Activated T-helper 17 cell treated with anti-CD3 and anti-CD28 coated beads, Interleukin-2, amount 50 U/mL, for 72 hours (primary cell): Measurements from ENCODE around the gene MLLT10. TPM values are rescaled to one million over a fixed set of nuclear protein-coding genes. Genes with fewer than 3 reads are reported as not detected.

Experiments used
- ATAC-seq: fragments of 150-1000 bp; cut with Tn5 transposase; replicated peaks from 2 replicates; pipeline ENCODE4 v1.10.0; 2021; ENCODE audit warnings: mild to moderate bottlenecking, moderate library complexity
- H3K27ac Mint-ChIP-seq: one replicate; pipeline ENCODE4 v1.8.0; 2022; ENCODE audit warnings: mixed read lengths
- H3K27me3 Mint-ChIP-seq: one replicate; pipeline ENCODE4 v1.8.0; 2022; ENCODE audit warnings: mixed read lengths
- H3K36me3 Mint-ChIP-seq: one replicate; pipeline ENCODE4 v1.8.0; 2022; ENCODE audit warnings: low read depth, mild to moderate bottlenecking, mixed read lengths
- H3K4me1 Mint-ChIP-seq: one replicate; pipeline ENCODE4 v1.8.0; 2022; ENCODE audit warnings: mixed read lengths
- H3K4me3 Mint-ChIP-seq: one replicate; pipeline ENCODE4 v1.8.0; 2022; ENCODE audit warnings: mild to moderate bottlenecking, mixed read lengths
- H3K9me3 Mint-ChIP-seq: one replicate; pipeline ENCODE4 v1.8.0; 2022; ENCODE audit warnings: mixed read lengths
- total RNA-seq, 2 donors: library from RNA; stranded (reverse); gene quantifications; one replicate each; pipeline ENCODE4 v1.2.3, GENCODE V29; 2022

MLLT10 gene
- total RNA-seq, 2 donors from 2014 or later = 45.2 to 50.1 TPM

DNA sequence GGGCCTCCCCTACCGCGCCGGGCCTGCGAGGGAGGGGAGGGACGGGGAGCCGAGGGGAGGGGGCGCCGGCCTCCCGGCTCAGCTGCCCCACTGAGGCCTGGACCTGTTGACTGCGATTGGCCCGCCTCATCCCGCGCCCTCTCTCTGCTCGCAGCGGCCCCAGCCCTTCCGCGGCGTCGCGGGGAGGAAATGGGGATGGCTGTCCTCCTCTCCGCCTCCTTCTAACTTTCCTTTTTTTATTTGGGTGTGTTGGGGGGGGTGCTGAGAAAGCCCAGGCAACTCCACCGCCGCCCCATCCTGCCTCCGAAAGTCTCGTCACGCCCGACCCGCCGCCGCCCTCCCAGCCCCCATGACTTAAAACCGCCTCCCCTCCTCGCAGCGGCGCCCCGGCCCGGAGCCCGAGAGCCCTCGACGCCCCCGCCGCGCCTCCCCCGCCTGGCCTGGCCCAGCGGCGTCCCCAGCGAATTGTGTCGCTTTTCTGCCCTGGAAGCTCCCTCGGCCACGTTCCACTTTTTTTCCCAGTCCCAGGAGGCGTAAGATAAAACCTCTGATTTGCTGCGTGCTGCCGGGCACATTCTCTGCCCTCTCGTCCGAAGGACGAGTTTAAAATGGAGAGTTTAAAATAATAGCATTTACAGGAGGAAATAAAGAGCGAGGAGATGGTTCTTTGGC is 7.7 kb upstream of the MLLT10 start:
- peak overlapping the region; percentile 96 for H3K4me3 Mint-ChIP-seq
- peaks cover 7% of the 10 kb centered on the region for H3K36me3 Mint-ChIP-seq
- peaks cover 4% of the 10 kb centered on the region for H3K27me3 Mint-ChIP-seq
- H3K27ac Mint-ChIP-seq = peak overlapping the region; percentile 96
- no peaks in the 10 kb centered on the region for H3K9me3 Mint-ChIP-seq
- peaks cover 16% of the 10 kb centered on the region for H3K4me1 Mint-ChIP-seq
- ATAC-seq = peak; percentile 65

GRCh38 chr10:21526860-21527597 is 7.0 kb upstream of the MLLT10 start:
- H3K4me1 Mint-ChIP-seq = peaks cover 16% of the 10 kb centered on the region
- H3K4me3 Mint-ChIP-seq = peak overlapping the region; percentile 96
- H3K27me3 Mint-ChIP-seq = peaks cover under 1% of the 10 kb centered on the region
- ATAC-seq = peak; percentile 51
- H3K27ac Mint-ChIP-seq = peak overlapping the region; percentile 96
- H3K9me3 Mint-ChIP-seq = no peaks in the 10 kb centered on the region
- H3K36me3 Mint-ChIP-seq = peaks cover 7% of the 10 kb centered on the region

GRCh38 chr10:21527598-21528235 is 6.3 kb upstream of the MLLT10 start:
- Mint-ChIP-seq H3K4me3 (peak overlapping the region; percentile 96), H3K27me3 (no peaks in the 10 kb centered on the region), H3K36me3 (peaks cover 7% of the 10 kb centered on the region), H3K4me1 (peaks cover 16% of the 10 kb centered on the region), H3K9me3 (no peaks in the 10 kb centered on the region), H3K27ac (peak overlapping the region; percentile 96)
- no peak for ATAC-seq

DNA sequence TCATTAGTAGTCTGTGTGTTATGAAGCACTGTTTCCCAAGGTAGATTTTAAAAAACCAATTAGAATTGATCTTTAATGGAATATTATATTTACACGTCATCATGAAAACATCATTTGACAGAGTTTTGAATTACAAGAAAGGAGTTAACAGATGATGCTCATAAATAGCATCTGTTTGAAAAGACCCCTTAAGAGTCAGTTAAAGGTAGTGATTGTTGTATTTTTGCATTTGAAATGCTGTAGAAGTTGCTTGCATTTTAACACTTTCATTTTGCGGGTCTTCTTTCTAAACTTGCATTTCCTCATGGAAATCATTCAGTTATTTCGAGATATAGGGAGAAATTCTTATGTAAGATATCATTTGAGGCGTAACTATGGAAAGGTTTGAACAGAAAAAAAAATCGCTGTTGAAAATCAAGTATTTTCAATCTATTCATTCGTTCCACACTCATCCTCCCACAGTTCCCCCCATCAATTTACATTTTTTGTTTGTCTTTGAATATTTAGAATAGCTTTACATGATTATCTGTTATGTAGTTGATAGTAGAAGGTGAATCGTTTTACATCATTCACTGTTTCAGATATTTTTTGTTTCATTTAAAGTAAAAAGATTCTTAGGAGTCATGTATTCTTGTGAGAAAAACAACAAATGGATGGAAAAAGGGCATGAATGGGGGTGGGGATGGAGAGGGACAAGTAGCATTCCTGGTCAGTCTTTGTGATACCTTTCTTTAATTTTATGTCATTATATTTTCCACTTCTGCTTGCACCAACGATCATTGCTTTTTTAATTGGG is 5.6 kb upstream of the MLLT10 start:
- peaks cover 20% of the 10 kb centered on the region for H3K4me1 Mint-ChIP-seq
- H3K4me3 Mint-ChIP-seq = peak overlapping the region; percentile 96
- ATAC-seq = no peak
- H3K9me3 Mint-ChIP-seq = no peaks in the 10 kb centered on the region
- no peak overlapping the region for H3K27ac Mint-ChIP-seq
- peaks cover 10% of the 10 kb centered on the region for H3K36me3 Mint-ChIP-seq
- no peaks in the 10 kb centered on the region for H3K27me3 Mint-ChIP-seq

DNA sequence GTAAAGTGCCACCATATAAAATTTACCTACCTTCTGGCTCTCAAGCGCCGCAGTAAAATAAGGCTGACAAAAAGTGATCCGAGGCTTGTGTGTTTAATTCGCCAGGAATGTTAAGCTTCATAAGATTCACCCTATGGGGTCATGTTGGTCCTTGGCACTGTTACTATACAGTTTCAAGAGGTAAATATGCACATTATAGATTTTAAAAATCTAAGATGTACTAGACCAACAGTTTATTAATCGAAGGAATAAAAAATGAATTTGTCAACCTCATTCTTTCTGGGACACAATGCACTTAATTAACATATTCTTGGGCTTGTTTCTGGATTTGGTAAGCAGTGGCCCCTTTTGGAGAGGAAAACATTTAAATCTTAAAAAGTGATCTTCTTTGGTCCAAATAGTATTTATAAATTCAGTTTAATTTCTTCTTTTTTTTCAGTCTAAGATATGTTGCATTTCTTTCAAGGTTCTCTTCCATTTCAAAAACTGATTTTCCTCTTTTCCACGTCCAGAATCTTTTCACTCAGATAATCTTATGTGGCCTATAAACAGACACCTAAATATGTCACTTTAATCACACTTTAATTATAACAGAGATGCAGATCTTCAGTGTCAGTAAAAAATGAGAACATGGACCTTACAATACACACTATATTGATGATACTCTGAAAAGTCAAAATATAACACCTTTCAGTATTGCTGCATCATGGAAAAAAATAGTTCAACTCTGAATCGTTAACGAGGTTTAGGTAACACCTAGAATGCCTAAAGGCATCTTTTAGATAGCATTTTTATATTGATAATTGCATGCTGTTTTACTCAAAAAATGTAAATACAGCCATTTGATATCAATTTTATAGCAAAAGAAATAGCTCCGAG is 4.8 kb upstream of the MLLT10 start:
- Mint-ChIP-seq H3K4me3 (no peak overlapping the region), H3K36me3 (peaks cover 12% of the 10 kb centered on the region), H3K4me1 (peaks cover 20% of the 10 kb centered on the region), H3K27ac (no peak overlapping the region), H3K9me3 (no peaks in the 10 kb centered on the region), H3K27me3 (no peaks in the 10 kb centered on the region)
- ATAC-seq = no peak

- no peaks in the 10 kb centered on the region for H3K9me3 Mint-ChIP-seq
- peaks cover 12% of the 10 kb centered on the region for H3K36me3 Mint-ChIP-seq
- peaks cover 16% of the 10 kb centered on the region for H3K4me1 Mint-ChIP-seq
- no peak overlapping the region for H3K27ac Mint-ChIP-seq
- no peaks in the 10 kb centered on the region for H3K27me3 Mint-ChIP-seq
- ATAC-seq = no peak
- no peak overlapping the region for H3K4me3 Mint-ChIP-seq
Observed at GRCh38 chr10:21530168-21530567, 3.9 kb upstream of the MLLT10 start.

- Mint-ChIP-seq H3K27me3 (no peaks in the 10 kb centered on the region), H3K9me3 (no peaks in the 10 kb centered on the region), H3K27ac (no peak overlapping the region), H3K4me3 (no peak overlapping the region), H3K4me1 (peaks cover 14% of the 10 kb centered on the region), H3K36me3 (peaks cover 16% of the 10 kb centered on the region)
- ATAC-seq = no peak
Observed at GRCh38 chr10:21530641-21531040, 3.4 kb upstream of the MLLT10 start.

GRCh38 chr10:21531164-21531563 is 2.9 kb upstream of the MLLT10 start:
- H3K36me3 Mint-ChIP-seq = peaks cover 18% of the 10 kb centered on the region
- peaks cover 15% of the 10 kb centered on the region for H3K4me1 Mint-ChIP-seq
- H3K27me3 Mint-ChIP-seq = no peaks in the 10 kb centered on the region
- ATAC-seq = no peak
- no peak overlapping the region for H3K27ac Mint-ChIP-seq
- H3K9me3 Mint-ChIP-seq = no peaks in the 10 kb centered on the region
- no peak overlapping the region for H3K4me3 Mint-ChIP-seq

DNA sequence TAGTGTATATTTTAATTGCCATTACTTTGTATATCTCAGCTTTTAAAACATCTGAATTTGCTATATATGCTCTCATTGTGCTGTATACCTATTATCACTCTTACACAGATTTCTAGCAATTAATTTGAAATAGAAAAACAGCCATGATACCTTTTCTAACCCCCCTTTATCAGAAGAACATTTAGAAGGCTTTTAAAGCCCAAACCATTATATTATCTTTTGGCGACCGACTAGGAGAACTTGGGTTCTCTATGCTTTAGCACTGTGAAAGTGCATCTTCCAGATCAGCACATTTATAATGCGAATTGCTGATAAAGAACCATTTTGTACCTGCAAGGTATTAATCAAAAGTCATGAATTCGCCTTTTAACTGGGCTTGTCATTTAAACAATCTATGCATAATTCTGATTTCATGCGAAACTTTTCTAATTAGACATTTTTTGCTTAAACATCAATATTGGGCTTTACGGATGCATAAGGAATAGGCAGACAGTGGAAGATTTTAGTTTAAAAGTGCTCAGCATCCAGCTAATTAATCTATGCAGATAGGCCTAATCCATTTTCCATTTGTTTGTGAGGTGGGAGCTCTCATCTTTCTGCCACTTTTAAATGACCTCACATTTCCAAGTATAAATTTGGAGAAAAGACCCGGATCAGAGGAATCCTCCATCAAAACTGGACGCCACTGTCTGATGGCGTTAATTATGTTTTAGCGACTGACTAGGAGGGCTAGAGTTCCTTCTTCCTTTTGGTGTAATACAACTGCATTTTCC is 1.2 kb upstream of the MLLT10 start:
- peak overlapping the region; percentile 88 for H3K4me3 Mint-ChIP-seq
- peaks cover 9% of the 10 kb centered on the region for H3K4me1 Mint-ChIP-seq
- H3K36me3 Mint-ChIP-seq = peaks cover 21% of the 10 kb centered on the region
- no peaks in the 10 kb centered on the region for H3K9me3 Mint-ChIP-seq
- peak overlapping the region; percentile 87 for H3K27ac Mint-ChIP-seq
- no peak for ATAC-seq
- no peaks in the 10 kb centered on the region for H3K27me3 Mint-ChIP-seq

DNA sequence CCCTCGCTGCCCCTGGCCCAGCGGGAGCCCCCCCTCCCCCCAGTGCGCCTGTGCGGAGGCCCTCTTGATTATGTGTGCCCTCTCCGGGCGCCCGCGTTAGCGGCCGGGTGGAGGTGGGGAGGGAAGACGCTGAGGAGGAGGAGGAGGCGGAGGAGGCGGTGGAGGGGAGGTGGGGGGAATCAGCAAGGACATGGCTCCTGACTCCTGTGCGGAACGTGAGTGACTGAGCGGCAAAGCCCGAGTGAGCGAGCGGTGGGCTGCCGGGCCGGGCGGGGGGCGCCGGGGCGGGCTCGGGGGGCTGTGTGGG is 201 bp downstream of the MLLT10 start:
- Mint-ChIP-seq H3K36me3 (peaks cover 32% of the 10 kb centered on the region), H3K9me3 (no peaks in the 10 kb centered on the region), H3K4me1 (peaks cover 9% of the 10 kb centered on the region), H3K4me3 (peak overlapping the region; percentile 88), H3K27ac (no peak overlapping the region), H3K27me3 (no peaks in the 10 kb centered on the region)
- ATAC-seq = no peak

DNA sequence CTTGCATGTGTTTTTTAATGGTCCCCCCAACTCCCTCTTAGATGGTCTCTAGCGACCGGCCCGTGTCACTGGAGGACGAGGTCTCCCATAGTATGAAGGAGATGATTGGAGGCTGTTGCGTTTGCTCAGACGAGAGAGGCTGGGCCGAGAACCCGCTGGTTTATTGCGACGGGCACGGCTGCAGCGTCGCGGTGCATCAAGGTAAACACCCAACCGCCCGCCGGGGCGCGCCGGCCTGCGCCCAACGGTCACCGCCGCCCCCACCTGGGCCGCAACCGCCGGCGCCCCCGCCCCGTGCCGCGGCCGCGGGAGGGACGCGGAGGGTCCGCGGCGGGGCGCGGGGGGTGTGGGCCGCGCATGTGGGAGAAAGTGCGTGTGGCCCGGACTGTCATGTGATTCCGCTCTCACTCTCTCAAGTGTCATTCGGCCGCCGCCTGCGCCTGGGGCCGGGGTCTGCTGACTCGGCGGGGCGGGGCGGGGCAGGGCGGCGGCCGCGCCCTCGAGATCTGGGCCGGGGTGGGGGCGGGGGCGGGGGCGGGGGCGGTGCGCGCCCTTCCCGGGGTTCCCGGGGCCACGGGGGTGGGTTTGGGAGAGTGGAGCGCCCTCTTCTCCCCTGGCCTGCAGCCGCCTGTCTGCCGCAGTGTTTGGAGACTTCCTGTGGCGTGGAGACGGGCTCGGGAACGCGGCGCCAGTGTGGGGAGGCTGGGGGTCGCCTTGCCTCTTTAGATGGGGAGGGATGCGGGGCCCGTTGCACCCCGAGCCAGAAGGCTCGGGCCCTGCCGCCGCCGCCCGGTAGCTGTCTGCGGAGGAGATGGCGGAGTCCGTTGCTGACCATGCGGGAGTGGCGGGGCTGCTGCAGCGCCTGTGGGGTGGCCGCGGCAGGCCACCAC is 817 bp downstream of the MLLT10 start:
- peak; percentile 45 for ATAC-seq
- Mint-ChIP-seq H3K4me1 (peaks cover 9% of the 10 kb centered on the region), H3K27me3 (no peaks in the 10 kb centered on the region), H3K9me3 (no peaks in the 10 kb centered on the region), H3K27ac (no peak overlapping the region), H3K4me3 (peak overlapping the region; percentile 88), H3K36me3 (peaks cover 38% of the 10 kb centered on the region)

GRCh38 chr10:21535494-21535965 is 1.5 kb downstream of the MLLT10 start:
- peaks cover 45% of the 10 kb centered on the region for H3K36me3 Mint-ChIP-seq
- no peak for ATAC-seq
- peak overlapping the region; percentile 88 for H3K4me3 Mint-ChIP-seq
- no peaks in the 10 kb centered on the region for H3K27me3 Mint-ChIP-seq
- H3K27ac Mint-ChIP-seq = no peak overlapping the region
- no peaks in the 10 kb centered on the region for H3K9me3 Mint-ChIP-seq
- peaks cover 9% of the 10 kb centered on the region for H3K4me1 Mint-ChIP-seq
